Transverse colon (tissue), 4 donors: Measurements from ENCODE around the gene GABBR2.

Source experiments
- POLR2A ChIP-seq: fragments of 450-650 bp; IDR thresholded peaks from one replicate; pipeline ENCODE4 v1.6.1; 2016; ENCODE audit warnings: antibody characterized with exemption, mild to moderate bottlenecking, moderate library complexity
- POLR2AphosphoS5 ChIP-seq, 3 donors: sonication (generic); formaldehyde crosslinking; IDR thresholded peaks; one replicate each; pipeline ENCODE4 v1.6.1; 2016; ENCODE audit warnings: antibody characterized with exemption in 3 of 3
- TF ChIP-seq, protein P1 (sequence below), 5 experiments: fragments of 200-600 bp in 3 of 5; fragments of 450-650 bp in 2 of 5; sonication (generic) in 3 of 5; IDR thresholded peaks; 1 replicate in 2 of 5; 2 replicates in 3 of 5; pipeline ENCODE4 v1.5.1; 2016 to 2017; ENCODE audit warnings: antibody characterized with exemption in 5 of 5, inconsistent platforms in 3 of 5, mild to moderate bottlenecking in 2 of 5, moderate library complexity in 1 of 5

DNA sequence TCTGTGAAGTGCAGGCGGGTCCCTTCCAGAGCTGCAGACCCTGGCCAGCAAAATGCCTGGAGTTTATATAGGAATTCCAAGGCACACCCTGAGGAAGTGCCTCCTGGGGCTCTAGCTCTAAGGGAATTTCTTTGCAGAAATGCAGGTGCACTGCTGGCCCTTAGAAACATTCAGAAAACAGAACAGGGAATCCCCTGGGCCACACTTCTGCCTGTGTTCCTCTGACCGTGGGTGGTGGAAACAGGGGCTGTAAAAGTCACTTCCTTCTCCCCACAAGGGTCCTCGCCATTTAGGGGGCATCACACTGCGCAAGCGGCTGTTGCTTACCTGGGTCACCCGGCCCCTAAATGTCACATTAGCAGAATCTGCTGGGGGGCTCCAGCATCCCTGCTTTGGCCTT is 312.5 kb downstream of the GABBR2 start:
- TF ChIP-seq POLR2AphosphoS5 (IDR thresholded peaks at IDR 0.05) (no peak), POLR2A (no peak)
- TF ChIP-seq, protein P1, sequence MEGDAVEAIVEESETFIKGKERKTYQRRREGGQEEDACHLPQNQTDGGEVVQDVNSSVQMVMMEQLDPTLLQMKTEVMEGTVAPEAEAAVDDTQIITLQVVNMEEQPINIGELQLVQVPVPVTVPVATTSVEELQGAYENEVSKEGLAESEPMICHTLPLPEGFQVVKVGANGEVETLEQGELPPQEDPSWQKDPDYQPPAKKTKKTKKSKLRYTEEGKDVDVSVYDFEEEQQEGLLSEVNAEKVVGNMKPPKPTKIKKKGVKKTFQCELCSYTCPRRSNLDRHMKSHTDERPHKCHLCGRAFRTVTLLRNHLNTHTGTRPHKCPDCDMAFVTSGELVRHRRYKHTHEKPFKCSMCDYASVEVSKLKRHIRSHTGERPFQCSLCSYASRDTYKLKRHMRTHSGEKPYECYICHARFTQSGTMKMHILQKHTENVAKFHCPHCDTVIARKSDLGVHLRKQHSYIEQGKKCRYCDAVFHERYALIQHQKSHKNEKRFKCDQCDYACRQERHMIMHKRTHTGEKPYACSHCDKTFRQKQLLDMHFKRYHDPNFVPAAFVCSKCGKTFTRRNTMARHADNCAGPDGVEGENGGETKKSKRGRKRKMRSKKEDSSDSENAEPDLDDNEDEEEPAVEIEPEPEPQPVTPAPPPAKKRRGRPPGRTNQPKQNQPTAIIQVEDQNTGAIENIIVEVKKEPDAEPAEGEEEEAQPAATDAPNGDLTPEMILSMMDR (IDR thresholded peaks at IDR 0.05), result no peak
